Measurements from ENCODE around the gene ACSBG1. TPM values are rescaled to one million over a fixed set of nuclear protein-coding genes. Genes with fewer than 3 reads are reported as not detected.
A peak's percentile ranks its signal among the peaks of the same experiment; 100 is the strongest.

ACSBG1 gene
- total RNA-seq, 2 donors from 2014 or later, result 0.27 to 1.2 TPM

DNA sequence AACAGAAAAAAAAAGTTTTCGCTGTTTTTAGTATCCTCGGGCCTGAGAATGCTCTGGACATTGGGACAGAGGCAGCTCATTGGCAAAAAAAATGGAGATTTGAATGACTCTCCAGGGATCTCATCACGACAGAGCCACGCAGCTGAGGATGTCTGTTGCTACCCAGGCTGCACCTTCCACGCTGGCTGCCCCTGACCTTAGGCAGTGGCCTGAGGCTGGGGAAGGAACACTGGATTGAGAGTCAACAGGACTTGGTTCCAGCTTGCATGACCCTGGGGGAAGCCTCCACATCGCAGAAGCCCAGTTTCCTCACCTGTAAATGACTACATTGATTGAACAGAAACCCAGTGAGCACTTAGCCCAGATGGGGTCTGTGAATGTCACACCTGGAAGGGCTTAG is 8.7 kb upstream of the ACSBG1 start:
- Mint-ChIP-seq H3K36me3 (ENCODE audit: low read depth) (no peaks in the 10 kb centered on the region), H3K27ac (peak overlapping the region; percentile 68), H3K4me3 (no peak overlapping the region), H3K9me3 (peaks cover 13% of the 10 kb centered on the region), H3K27me3 (ENCODE audit: insufficient read depth) (no peaks in the 10 kb centered on the region), H3K4me1 (peaks cover 11% of the 10 kb centered on the region)
- Histone ChIP-seq H3K36me3 (ENCODE audit: control insufficient read depth, insufficient read depth, low read length) (no peaks in the 10 kb centered on the region), H3K9ac (ENCODE audit: extremely low read depth, low read length, poor library complexity, severe bottlenecking) (no peak overlapping the region), H3K4me3 (ENCODE audit: low read length) (no peak overlapping the region), H3K9me3 (ENCODE audit: control insufficient read depth, low read length) (no peaks in the 10 kb centered on the region), H3K27ac (ENCODE audit: low read depth, low read length) (no peak overlapping the region), H3K27me3 (ENCODE audit: control insufficient read depth, insufficient read depth, low read length, poor library complexity, severe bottlenecking) (no peaks in the 10 kb centered on the region), H3K4me1 (ENCODE audit: control insufficient read depth, insufficient read depth, low read length) (peaks cover 2% of the 10 kb centered on the region)
- WGBS, 2 experiments (ENCODE audit: insufficient coverage in 1 of 2, insufficient read length in 1 of 2), result 88 to 91% methylated on average over 6 of the region's 6 CpGs
- TF ChIP-seq, protein P1, sequence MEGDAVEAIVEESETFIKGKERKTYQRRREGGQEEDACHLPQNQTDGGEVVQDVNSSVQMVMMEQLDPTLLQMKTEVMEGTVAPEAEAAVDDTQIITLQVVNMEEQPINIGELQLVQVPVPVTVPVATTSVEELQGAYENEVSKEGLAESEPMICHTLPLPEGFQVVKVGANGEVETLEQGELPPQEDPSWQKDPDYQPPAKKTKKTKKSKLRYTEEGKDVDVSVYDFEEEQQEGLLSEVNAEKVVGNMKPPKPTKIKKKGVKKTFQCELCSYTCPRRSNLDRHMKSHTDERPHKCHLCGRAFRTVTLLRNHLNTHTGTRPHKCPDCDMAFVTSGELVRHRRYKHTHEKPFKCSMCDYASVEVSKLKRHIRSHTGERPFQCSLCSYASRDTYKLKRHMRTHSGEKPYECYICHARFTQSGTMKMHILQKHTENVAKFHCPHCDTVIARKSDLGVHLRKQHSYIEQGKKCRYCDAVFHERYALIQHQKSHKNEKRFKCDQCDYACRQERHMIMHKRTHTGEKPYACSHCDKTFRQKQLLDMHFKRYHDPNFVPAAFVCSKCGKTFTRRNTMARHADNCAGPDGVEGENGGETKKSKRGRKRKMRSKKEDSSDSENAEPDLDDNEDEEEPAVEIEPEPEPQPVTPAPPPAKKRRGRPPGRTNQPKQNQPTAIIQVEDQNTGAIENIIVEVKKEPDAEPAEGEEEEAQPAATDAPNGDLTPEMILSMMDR (conservative IDR thresholded peaks at IDR 0.05), result no peak
- no peak for DNase-seq

DNA sequence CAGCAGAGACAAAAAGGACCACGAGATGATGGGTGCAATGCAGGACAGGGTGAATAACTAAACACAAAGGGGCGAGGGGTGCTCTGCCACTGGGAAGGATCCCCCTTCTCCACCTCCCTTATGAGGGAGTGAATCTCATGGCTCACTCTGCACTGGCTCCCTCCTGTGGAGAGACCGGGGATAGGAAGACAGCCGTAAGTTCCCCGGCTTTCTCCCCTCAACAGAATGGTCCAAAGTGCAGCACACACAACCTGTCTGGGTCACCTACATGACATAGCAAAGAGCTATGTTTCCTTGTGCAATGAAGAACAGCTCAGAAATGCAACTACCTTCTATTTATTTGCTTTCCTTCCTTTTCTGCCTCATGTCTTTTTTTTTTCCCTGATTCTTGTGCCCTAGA is 7.8 kb upstream of the ACSBG1 start:
- 76 to 91% methylated on average over 4 to 5 of the region's 5 CpGs for WGBS, 2 experiments (ENCODE audit: insufficient coverage in 1 of 2, insufficient read length in 1 of 2)
- Mint-ChIP-seq H3K4me1 (peaks cover 11% of the 10 kb centered on the region), H3K36me3 (ENCODE audit: low read depth) (no peaks in the 10 kb centered on the region), H3K4me3 (no peak overlapping the region), H3K27ac (no peak overlapping the region), H3K9me3 (peaks cover 13% of the 10 kb centered on the region), H3K27me3 (ENCODE audit: insufficient read depth) (no peaks in the 10 kb centered on the region)
- Histone ChIP-seq H3K27me3 (ENCODE audit: control insufficient read depth, insufficient read depth, low read length, poor library complexity, severe bottlenecking) (no peaks in the 10 kb centered on the region), H3K4me3 (ENCODE audit: low read length) (no peak overlapping the region), H3K9ac (ENCODE audit: extremely low read depth, low read length, poor library complexity, severe bottlenecking) (no peak overlapping the region), H3K4me1 (ENCODE audit: control insufficient read depth, insufficient read depth, low read length) (peaks cover 2% of the 10 kb centered on the region), H3K36me3 (ENCODE audit: control insufficient read depth, insufficient read depth, low read length) (no peaks in the 10 kb centered on the region), H3K27ac (ENCODE audit: low read depth, low read length) (no peak overlapping the region), H3K9me3 (ENCODE audit: control insufficient read depth, low read length) (no peaks in the 10 kb centered on the region)
- TF ChIP-seq, protein P1 (conservative IDR thresholded peaks at IDR 0.05), result peak; percentile 73
- peak; percentile 84 for DNase-seq

DNA sequence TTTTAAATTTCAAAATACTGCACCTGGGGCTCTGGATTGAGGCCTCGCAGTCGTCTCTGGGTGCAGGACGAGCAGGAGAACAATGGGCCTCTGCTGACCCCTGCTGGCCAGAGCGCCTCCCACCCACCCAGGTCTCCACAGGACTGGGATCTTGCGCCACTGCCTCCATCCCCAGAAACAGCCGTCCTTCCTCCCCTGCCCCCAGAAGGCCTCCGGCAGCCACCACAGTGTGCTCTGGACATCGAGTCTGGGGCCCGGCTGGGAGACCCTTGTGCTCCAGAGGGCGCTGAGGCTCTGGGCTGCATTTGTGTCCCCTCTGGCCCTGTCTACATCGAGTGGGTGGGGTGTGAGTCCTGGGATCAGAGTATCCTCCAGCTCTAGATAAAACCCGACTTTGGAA is 6.7 kb upstream of the ACSBG1 start:
- Mint-ChIP-seq H3K27me3 (ENCODE audit: insufficient read depth) (no peaks in the 10 kb centered on the region), H3K4me3 (no peak overlapping the region), H3K4me1 (peaks cover 11% of the 10 kb centered on the region), H3K9me3 (peaks cover 8% of the 10 kb centered on the region), H3K27ac (no peak overlapping the region), H3K36me3 (ENCODE audit: low read depth) (no peaks in the 10 kb centered on the region)
- H3K36me3 ChIP-seq (ENCODE audit: control insufficient read depth, insufficient read depth, low read length), result no peaks in the 10 kb centered on the region
- 34% methylated on average over 4 to 12 of the region's 12 CpGs for WGBS, 2 experiments (ENCODE audit: insufficient coverage in 1 of 2, insufficient read length in 1 of 2)
- H3K9ac ChIP-seq (ENCODE audit: extremely low read depth, low read length, poor library complexity, severe bottlenecking), result no peak overlapping the region
- peaks cover 2% of the 10 kb centered on the region for H3K4me1 ChIP-seq (ENCODE audit: control insufficient read depth, insufficient read depth, low read length)
- H3K27ac ChIP-seq (ENCODE audit: low read depth, low read length), result no peak overlapping the region
- no peak overlapping the region for H3K4me3 ChIP-seq (ENCODE audit: low read length)
- TF ChIP-seq, protein P1 (conservative IDR thresholded peaks at IDR 0.05), result peak; percentile 92
- no peaks in the 10 kb centered on the region for H3K9me3 ChIP-seq (ENCODE audit: control insufficient read depth, low read length)
- peak; percentile 98 for DNase-seq
- H3K27me3 ChIP-seq (ENCODE audit: control insufficient read depth, insufficient read depth, low read length, poor library complexity, severe bottlenecking), result no peaks in the 10 kb centered on the region

Measured in endodermal cell (in vitro differentiated cells).